Adrenal gland (tissue), 12 donors: ENCODE data around the gene MRGPRF. TPM values are rescaled to one million over a fixed set of nuclear protein-coding genes. Genes with fewer than 3 reads are reported as not detected.

ENCODE experiments used
- DNase-seq, 7 donors: peaks; one replicate each; pipeline ENCODE4 v3.0.0-alpha.2; 2019 to 2020
- H3K27ac ChIP-seq, 5 donors: fragments of 200-600 bp; sonication (generic) in 4 of 5; 1 replicate in 3 of 5; 2 replicates in 2 of 5; pipeline versions ENCODE4 v1.5.1 to v1.8.0; 2016 to 2020; ENCODE audit warnings: mild to moderate bottlenecking in 1 of 5
- H3K27me3 ChIP-seq: fragments of 200-600 bp; 2 replicates; pipeline ENCODE4 v1.8.0; 2021
- H3K36me3 ChIP-seq, 2 donors: fragments of 200-600 bp; replicated peaks in 1 of 2; 1 replicate in 1 of 2; 2 replicates in 1 of 2; pipeline versions ENCODE4 v1.5.1 to v1.8.0; 2018 to 2022
- H3K4me1 ChIP-seq, 2 donors: fragments of 200-600 bp; replicated peaks in 1 of 2; 1 replicate in 1 of 2; 2 replicates in 1 of 2; pipeline versions ENCODE4 v1.5.1 to v1.8.0; 2018 to 2021
- H3K4me3 ChIP-seq, 4 donors: fragments of 200-600 bp; sonication (generic) in 3 of 4; one replicate each; pipeline ENCODE4 v1.5.1; 2016 to 2018
- H3K9me3 ChIP-seq, 3 donors: fragments of 200-600 bp; sonication (generic) in 1 of 3; replicated peaks in 1 of 3; 1 replicate in 2 of 3; 2 replicates in 1 of 3; pipeline versions ENCODE4 v1.5.1 to v1.8.0; 2016 to 2021
- CTCF ChIP-seq, 6 experiments: fragments of 450-650 bp in 4 of 6; fragments of 200-600 bp in 2 of 6; sonication (generic) in 1 of 6; IDR thresholded peaks; 1 replicate in 5 of 6; 2 replicates in 1 of 6; pipeline versions ENCODE4 v1.5.1 to v1.8.0; 2016 to 2021; ENCODE audit warnings: antibody characterized with exemption in 6 of 6, mild to moderate bottlenecking in 2 of 6, moderate library complexity in 1 of 6
- POLR2A ChIP-seq, 2 donors: fragments of 450-650 bp; IDR thresholded peaks; one replicate each; pipeline ENCODE4 v1.6.1; 2017; ENCODE audit warnings: antibody characterized with exemption in 2 of 2, mild to moderate bottlenecking in 2 of 2, moderate library complexity in 1 of 2
- WGBS, 4 donors: extraction: QIAGEN DNeasy Blood & Tissue Kit in 2 of 4; methylation state at CpG; one replicate each; pipeline versions ENCODE4 v1.1.5 to v1.1.7; 2013 to 2017; 5-methylcytosine and 5-hydroxymethylcytosine counted together
- intact Hi-C, 2 donors: fragments of 100-400 bp; cut with DNase I; formaldehyde crosslinking; loops; one replicate each; pipeline versions ENCODE4 v1.14.1 to v1.15.0; 2022 to 2023
- polyA plus RNA-seq, 3 donors: library from polyadenylated mRNA; stranded (reverse); fragments of 200-250 nt in 2 of 3; fragments of 350-450 nt in 1 of 3; fragmentation: Illumina TruSeq in 1 of 3; extraction: RNeasy Lipid Tissue Mini Kit (QIAGEN cat#74804) in 1 of 3; gene quantifications; one replicate each; pipeline ENCODE4 v1.2.3, GENCODE V29; 2013 to 2014
- total RNA-seq, 9 donors: library from RNA; depleted of rRNA in 4 of 9; stranded (reverse); fragments of >200 nt in 4 of 9; fragments of 120-200 nt in 1 of 9; fragmentation: NEBNext Ultra II Directional in 1 of 9; extraction: Animal tissue kit (Norgen Biotek cat#: 25700) in 1 of 9; gene quantifications; one replicate each; pipeline versions ENCODE4 v1.1.0 to v1.2.4, GENCODE V29; 2013 to 2023
- donor health status: healthy with polysubstance abuse.
- donor health status: Bipolar disorder and iron deficiency.
- donor health status: DM: yes; HTN: yes; CAD: no.
- donor health status: DM: no; HTN: no; CAD: no.
- donor health status: DM: no; HTN: no; CAD: no.
- donor health status: DM: yes; HTN: yes; CAD: no.

The MRGPRF gene
- total and polyA plus RNA-seq, 12 donors: 0.33 to 14.6 (median 4.3) TPM

DNA sequence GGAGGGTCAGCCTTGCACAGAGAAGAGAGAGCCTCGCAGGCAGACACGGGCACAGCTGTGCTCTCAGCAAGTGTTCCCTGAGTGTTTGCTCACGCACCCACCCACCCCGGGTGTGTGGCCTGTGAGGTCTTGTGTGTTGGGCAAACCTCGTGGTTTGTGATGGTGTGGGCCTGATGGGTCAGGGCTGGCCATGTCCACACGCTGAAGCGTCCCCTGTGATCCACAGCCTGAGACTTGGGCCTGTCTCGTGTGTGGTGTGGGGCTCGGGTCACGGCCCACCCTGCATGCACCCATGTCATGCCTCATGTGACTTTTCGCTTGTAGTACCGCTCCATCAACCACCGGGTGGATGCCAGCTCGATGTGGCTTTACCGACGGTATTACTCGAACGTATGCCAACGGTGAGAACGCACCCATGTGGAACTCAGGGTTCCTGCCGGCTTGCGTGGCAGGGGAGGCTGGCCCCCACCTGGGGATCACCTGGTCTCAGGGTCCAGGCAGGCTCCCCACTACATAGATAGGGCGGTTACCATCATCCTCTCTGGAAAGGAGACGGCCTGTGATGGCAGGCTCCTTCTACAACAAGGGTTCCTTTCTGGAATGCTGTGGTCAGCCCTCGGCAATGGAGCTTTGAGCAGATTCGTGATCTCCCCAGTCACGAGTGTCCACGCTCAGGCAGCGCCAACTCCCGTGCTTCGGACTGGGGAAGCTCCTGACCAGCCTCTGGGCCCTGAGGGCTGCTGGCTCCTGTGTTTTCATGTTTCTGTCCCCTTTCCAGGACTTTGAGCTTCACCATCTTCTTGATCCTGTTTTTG lies 41.6 kb upstream of the MRGPRF start:
- TF ChIP-seq CTCF (IDR thresholded peaks at IDR 0.05) (no peak), POLR2A (IDR thresholded peaks at IDR 0.05) (no peak)
- no peak overlapping the region for H3K4me3 ChIP-seq
- 93 to 98% (median 94%) methylated on average over 13 to 31 of the region's 31 CpGs for WGBS, 4 donors
- H3K4me1 ChIP-seq: peaks cover 0 to 32% of the 10 kb centered on the region in 2 donors
- H3K36me3 ChIP-seq: peaks cover 0 to 6% of the 10 kb centered on the region in 2 donors
- intact Hi-C loops: no loop called here
- H3K9me3 ChIP-seq: no peaks in the 10 kb centered on the region
- DNase-seq: no peak
- no peaks in the 10 kb centered on the region for H3K27me3 ChIP-seq
- no peak overlapping the region for H3K27ac ChIP-seq

- no peak for DNase-seq
- Histone ChIP-seq H3K4me3 (no peak overlapping the region), H3K27me3 (no peaks in the 10 kb centered on the region), H3K36me3 (peaks cover 0 to 6% of the 10 kb centered on the region in 2 donors), H3K9me3 (no peaks in the 10 kb centered on the region), H3K4me1 (peaks cover 4 to 36% of the 10 kb centered on the region in 2 donors), H3K27ac (no peak overlapping the region)
- intact Hi-C loops: no loop called here
- WGBS, 4 donors: 83 to 89% (median 85%) methylated on average over 5 to 35 of the region's 35 CpGs
- TF ChIP-seq CTCF (IDR thresholded peaks at IDR 0.05) (no peak), POLR2A (IDR thresholded peaks at IDR 0.05) (no peak)
Observed at GRCh38 chr11:69053546-69054396, 40.7 kb upstream of the MRGPRF start.

GRCh38 chr11:69053169-69053477 lies 40.1 kb upstream of the MRGPRF start:
- H3K4me1 ChIP-seq: peaks cover 4 to 36% of the 10 kb centered on the region in 2 donors
- H3K36me3 ChIP-seq: peaks cover 0 to 6% of the 10 kb centered on the region in 2 donors
- H3K9me3 ChIP-seq: no peaks in the 10 kb centered on the region
- H3K4me3 ChIP-seq: no peak overlapping the region
- no peak overlapping the region for H3K27ac ChIP-seq
- H3K27me3 ChIP-seq: no peaks in the 10 kb centered on the region
- TF ChIP-seq CTCF (IDR thresholded peaks at IDR 0.05): no peak
- TF ChIP-seq POLR2A (IDR thresholded peaks at IDR 0.05): no peak
- intact Hi-C loops: no loop called here
- 80 to 100% (median 87%) methylated on average over 1 to 9 of the region's 9 CpGs for WGBS, 4 donors
- no peak for DNase-seq

GRCh38 chr11:69052343-69053168 lies 39.5 kb upstream of the MRGPRF start:
- Histone ChIP-seq H3K4me3 (no peak overlapping the region), H3K4me1 (peaks cover 4 to 36% of the 10 kb centered on the region in 2 donors), H3K27ac (peak overlapping the region in 1 of 5 donors; percentile 37), H3K36me3 (peaks cover 0 to 6% of the 10 kb centered on the region in 2 donors), H3K27me3 (no peaks in the 10 kb centered on the region), H3K9me3 (no peaks in the 10 kb centered on the region)
- TF ChIP-seq POLR2A (IDR thresholded peaks at IDR 0.05): no peak
- TF ChIP-seq CTCF (IDR thresholded peaks at IDR 0.05): no peak
- 80 to 82% (median 81%) methylated on average over 1 to 21 of the region's 21 CpGs for WGBS, 4 donors
- DNase-seq: no peak
- intact Hi-C loops: no loop called here
